Coronary artery (tissue), 2 donors: Measurements from ENCODE around the gene SHFL.

Experiments
- DNase-seq: peaks from one replicate; pipeline ENCODE4 v3.0.0-alpha.2; 2017; ENCODE audit warnings: low spot score
- H3K27ac ChIP-seq, 2 donors: fragments of 200-600 bp; sonication (generic); one replicate each; pipeline ENCODE4 v1.5.1; 2016 to 2019
- H3K4me3 ChIP-seq: fragments of 200-600 bp; sonication (generic); 2 replicates; pipeline ENCODE4 v1.5.1; 2016; ENCODE audit warnings: mild to moderate bottlenecking, moderate library complexity
- TF ChIP-seq, protein P1 (sequence below): fragments of 200-600 bp; sonication (generic); IDR thresholded peaks from one replicate; pipeline ENCODE4 v1.5.1; 2019; ENCODE audit warnings: antibody characterized with exemption

SHFL gene

DNA sequence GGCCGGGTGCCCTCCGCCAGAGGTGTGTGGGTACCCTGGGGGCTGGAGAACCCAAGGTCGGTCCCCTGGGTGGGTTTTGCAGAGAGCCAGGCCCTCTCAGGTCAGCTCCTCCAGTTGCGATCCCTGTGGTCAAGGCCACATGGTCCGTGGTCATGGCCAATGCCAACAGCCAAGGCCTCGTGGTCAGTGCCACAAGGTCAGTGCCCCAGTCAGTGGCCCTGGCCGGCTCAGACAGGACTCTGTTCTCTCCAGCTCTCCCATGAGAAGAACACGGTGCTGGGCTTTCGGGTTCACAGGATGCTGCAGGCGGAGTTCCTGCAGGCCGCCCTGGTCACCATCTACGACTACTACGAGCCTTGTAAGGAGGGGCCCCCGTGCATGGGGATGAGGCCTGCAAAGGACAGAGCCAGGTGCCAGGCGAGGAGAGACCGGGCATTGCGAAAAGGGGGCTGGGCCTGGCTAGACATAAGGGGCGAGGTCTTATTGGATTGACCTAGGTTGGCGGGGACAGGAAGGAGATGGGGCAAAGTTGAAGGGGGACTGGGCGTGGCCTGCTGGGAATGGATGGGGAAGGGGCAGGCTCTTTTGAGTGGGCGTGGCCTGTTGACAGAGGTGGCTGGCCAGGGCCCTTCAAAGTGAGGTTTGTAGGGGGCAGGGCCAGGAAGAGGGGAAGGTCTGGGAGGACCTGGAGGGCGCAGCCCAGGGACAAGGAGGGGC is 15.2 kb upstream of the SHFL start:
- no peak overlapping the region for H3K4me3 ChIP-seq
- TF ChIP-seq, protein P1, sequence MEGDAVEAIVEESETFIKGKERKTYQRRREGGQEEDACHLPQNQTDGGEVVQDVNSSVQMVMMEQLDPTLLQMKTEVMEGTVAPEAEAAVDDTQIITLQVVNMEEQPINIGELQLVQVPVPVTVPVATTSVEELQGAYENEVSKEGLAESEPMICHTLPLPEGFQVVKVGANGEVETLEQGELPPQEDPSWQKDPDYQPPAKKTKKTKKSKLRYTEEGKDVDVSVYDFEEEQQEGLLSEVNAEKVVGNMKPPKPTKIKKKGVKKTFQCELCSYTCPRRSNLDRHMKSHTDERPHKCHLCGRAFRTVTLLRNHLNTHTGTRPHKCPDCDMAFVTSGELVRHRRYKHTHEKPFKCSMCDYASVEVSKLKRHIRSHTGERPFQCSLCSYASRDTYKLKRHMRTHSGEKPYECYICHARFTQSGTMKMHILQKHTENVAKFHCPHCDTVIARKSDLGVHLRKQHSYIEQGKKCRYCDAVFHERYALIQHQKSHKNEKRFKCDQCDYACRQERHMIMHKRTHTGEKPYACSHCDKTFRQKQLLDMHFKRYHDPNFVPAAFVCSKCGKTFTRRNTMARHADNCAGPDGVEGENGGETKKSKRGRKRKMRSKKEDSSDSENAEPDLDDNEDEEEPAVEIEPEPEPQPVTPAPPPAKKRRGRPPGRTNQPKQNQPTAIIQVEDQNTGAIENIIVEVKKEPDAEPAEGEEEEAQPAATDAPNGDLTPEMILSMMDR: no peak
- no peak for DNase-seq
- H3K27ac ChIP-seq: no peak overlapping the region

DNA sequence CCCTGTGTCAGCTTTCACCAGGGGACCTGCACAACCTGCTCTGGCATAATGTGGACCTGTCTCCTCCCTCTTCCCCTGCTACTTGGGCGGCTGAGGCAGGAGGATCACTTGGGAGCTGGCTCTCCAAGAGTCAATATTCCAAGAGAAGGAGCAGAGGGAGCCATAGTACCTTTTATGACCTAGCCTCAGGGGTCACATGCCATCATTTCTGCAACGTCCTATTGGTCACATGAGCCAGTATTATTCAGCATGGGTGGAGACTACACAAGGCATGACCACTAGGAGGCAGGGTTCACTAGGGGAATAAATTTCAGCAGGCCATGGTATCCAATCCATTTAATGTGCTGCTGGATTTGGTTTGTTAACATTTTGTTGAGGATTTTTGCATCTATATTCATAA is 12.0 kb upstream of the SHFL start:
- no peak for DNase-seq

DNA sequence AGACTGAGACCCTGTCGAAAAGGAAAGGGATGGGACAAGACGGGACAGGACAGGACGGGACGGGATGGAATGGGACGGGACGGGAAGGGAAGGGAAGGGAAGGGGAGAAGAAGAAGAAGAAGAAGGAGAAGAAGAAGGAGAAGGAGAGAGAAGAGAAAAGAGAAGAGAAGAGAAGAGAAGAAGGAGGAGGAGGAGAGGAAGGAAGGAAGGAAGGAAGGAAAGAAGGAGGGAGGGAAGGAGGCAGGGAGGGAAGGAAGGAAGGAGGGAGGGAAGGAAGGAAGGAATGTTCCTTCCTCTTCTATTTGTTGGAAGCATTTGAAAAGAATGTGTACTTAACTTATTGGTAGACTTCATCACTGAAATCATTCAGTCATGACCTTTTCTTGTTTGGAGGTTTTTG is 9.6 kb upstream of the SHFL start:
- no peak overlapping the region for H3K27ac ChIP-seq
- no peak overlapping the region for H3K4me3 ChIP-seq
- no peak for DNase-seq
- TF ChIP-seq, protein P1: no peak

More for the DNA sequence above, 12.0 kb upstream of the SHFL start:
- TF ChIP-seq, protein P1: no peak
- H3K27ac ChIP-seq: no peak overlapping the region
- H3K4me3 ChIP-seq: no peak overlapping the region

DNA sequence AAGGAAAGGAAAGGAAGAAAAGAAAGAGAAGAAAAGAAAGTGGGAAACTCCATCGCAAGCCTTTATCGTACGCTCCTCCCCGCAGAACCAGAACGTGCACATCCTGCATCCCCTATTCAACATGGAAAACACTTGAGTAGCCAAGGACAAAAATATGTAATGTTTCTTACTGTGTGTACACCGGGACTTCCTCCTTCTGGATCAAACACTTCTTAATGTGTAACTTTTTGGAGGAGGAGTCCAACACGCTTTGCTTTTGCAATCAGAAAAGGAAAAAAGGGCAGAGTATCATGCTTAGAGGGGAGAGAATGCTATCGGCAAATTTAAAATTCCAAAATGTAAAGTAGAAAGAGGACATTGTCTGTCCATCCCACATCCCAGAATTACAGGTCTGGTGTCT is 7.8 kb upstream of the SHFL start:
- H3K27ac ChIP-seq: no peak overlapping the region
- DNase-seq: no peak
- TF ChIP-seq, protein P1: no peak
- no peak overlapping the region for H3K4me3 ChIP-seq

DNA sequence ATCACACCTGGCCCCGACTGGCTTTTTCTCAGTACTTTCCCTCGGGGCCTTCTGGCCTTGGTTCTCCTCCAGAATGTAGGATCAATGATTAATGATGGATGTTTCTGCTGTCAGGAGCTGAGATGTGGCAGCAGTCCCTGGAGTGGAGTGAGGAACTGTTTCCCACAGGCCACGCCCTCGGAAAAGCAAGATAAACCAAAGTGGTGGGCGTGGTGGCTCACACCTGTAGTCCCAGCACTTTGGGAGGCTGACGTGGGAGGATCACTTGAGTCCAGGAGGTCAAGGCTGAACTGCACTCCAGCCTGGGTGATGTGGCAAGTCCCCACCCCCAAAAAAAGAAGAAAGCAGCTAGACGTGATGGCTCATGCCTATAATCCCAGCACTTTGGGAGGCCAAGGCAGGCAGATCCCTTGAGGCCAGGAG is 7.1 kb upstream of the SHFL start:
- Histone ChIP-seq H3K27ac (no peak overlapping the region), H3K4me3 (no peak overlapping the region)
- DNase-seq: no peak
- TF ChIP-seq, protein P1: no peak

DNA sequence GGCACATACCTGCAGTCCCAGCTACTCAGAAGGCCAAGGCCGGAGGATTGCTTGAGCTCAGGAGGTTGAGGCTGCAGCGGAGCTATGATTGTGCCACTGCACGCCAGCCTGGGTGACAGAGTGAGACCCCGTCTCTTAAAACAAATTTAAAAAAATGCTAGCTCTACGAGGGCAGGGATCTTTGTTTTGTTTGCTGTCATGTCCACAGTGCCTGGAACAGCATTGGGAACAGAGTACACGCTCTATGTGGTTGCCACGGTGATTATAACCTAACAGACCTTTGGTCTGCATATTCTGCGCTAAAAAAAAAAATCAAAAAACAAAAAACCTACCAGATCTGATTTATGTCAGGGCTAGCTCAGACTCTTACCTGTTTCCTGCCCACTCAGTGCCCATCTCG is 2.2 kb upstream of the SHFL start:
- H3K27ac ChIP-seq: no peak overlapping the region
- no peak overlapping the region for H3K4me3 ChIP-seq
- TF ChIP-seq, protein P1: no peak
- no peak for DNase-seq

DNA sequence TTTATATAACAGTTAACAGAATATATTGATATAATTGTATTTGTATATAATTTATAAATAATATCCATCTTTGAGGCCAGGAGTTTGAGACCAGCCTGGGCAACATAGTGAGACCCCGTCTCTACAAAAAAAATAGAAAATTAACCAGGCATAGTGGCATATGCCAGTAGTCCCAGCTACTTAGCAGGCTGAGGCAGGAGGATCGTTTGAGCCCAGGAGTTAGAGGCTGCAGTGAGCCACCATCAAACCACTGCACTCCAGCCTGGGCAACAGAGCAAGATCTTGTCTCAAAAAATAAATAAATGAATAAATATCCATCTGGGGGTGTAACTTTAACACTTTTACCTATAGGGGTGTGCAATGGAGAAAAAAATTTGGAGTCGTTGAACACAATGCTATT is 1.3 kb upstream of the SHFL start:
- TF ChIP-seq, protein P1: no peak
- no peak overlapping the region for H3K4me3 ChIP-seq
- no peak overlapping the region for H3K27ac ChIP-seq
- DNase-seq: no peak
